ENCODE results near the gene HOXA3. TPM values are rescaled to one million over a fixed set of nuclear protein-coding genes. Genes with fewer than 3 reads are reported as not detected.

The HOXA3 gene
- total and polyA plus RNA-seq, 9 of the 15 experiments (the other 6 are each of a cell fraction or from before 2014, with no cell fraction given) = 0.04 to 0.13 TPM; not detected in 7

DNA sequence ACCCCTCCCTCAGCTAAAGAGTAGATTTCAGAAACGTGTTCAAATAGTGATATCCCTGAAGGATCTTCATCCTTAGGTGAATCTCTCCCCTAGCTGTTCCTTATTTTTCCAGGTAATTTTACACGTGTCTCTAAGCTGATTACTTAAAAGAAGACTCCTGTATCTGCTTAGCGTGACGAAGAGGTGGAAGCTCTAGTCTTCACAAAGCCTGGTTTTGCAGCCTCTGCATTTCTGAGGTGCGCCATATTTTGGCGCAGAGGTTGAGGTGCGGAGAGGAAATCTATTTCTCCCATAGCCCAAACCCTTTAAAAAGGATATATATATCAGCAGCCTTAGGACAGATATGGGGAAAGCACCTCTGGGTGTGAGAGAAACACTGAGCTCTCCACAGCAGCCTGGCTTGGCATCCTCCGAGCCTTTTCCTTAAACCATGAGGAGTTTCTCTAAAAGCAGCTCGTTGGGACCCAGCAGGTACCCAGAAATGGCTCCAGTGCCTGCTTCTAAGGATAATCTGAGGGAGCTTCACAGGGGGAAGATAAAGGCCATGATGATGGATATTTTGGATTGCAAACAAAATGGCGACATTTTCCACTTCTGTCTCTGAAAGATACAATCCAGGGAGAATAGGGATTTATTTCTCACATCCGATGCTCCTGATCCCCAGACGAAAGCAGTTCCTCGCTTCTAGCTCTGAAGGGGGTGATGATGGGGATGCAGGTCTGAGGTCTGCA is 46.9 kb downstream of the HOXA3 start:
- H3K4me3 ChIP-seq = no peak overlapping the region
- H3K4me2 ChIP-seq (ENCODE audit: insufficient read depth, low read length) = no peak overlapping the region
- H3K36me3 ChIP-seq (ENCODE audit: control insufficient read depth, insufficient read depth, low read length) = no peaks in the 10 kb centered on the region
- TF ChIP-seq MTA2 (IDR thresholded peaks at IDR 0.05; ENCODE audit: low read depth) (no peak), ZNF644 (tag; IDR thresholded peaks at IDR 0.05; ENCODE audit: low read depth) (no peak), COPS2 (conservative IDR thresholded peaks at IDR 0.05) (no peak), EGR1 (conservative IDR thresholded peaks at IDR 0.05) (no peak), HMG20A (CRISPR knock-in tag; conservative IDR thresholded peaks at IDR 0.05) (no peak)
- TF ChIP-seq, protein P1, sequence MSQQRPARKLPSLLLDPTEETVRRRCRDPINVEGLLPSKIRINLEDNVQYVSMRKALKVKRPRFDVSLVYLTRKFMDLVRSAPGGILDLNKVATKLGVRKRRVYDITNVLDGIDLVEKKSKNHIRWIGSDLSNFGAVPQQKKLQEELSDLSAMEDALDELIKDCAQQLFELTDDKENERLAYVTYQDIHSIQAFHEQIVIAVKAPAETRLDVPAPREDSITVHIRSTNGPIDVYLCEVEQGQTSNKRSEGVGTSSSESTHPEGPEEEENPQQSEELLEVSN (IDR thresholded peaks at IDR 0.05; ENCODE audit: borderline replicate concordance in 1 of 2, extremely low read depth in 1 of 2, insufficient read depth in 1 of 2, insufficient read length in 1 of 2, low read depth in 1 of 2, low read length in 1 of 2, poor library complexity in 1 of 2, severe bottlenecking in 1 of 2) = no peak
- FAIRE-seq (no peak), DNase-seq (ENCODE audit: extremely low read depth in 1 of 4, low spot score in 3 of 4) (no peak), ATAC-seq (no peak)
- ChIA-PET CTCF (ENCODE audit: low intra/inter-chr PET ratio) (no interaction called here), POLR2A (interaction anchor here (0.7 kb wide), 1 partner anchor 21 kb away, joined by 3 read pairs; no protein-coding TSS in a partner anchor)
- BruUV-seq (replicated peaks) = no TSS peak
- intact Hi-C loops (cut with micrococcal nuclease) = no loop called here
- in situ Hi-C loops (cut with MboI) = no loop called here
- H3K27ac ChIP-seq (ENCODE audit: extremely low read depth, low read depth, low read length) = no peak overlapping the region
- H3K79me2 ChIP-seq (ENCODE audit: control insufficient read depth, insufficient read depth, low read length) = no peaks in the 10 kb centered on the region
- H3K4me1 ChIP-seq (replicated peaks in 1 of 2; ENCODE audit: control insufficient read depth in 2 of 2, insufficient read depth in 2 of 2, low read length in 2 of 2) = peaks cover 0 to 14% of the 10 kb centered on the region in 2 experiments; a peak in 2 of 5 replicates
- 2% methylated on average over 13 of the region's 13 CpGs for WGBS (ENCODE audit: insufficient coverage, low coverage, missing lambda C conversion rate)
- peaks cover 67 to 78% of the 10 kb centered on the region in 2 experiments for H3K27me3 ChIP-seq (ENCODE audit: control insufficient read depth in 2 of 2, insufficient read depth in 2 of 2, low read length in 2 of 2)
- no peaks in the 10 kb centered on the region for H3K9me3 ChIP-seq (replicated peaks; ENCODE audit: control insufficient read depth, insufficient read depth, low read depth, low read length)
- H3K9ac ChIP-seq (ENCODE audit: insufficient read depth in 1 of 2, low read depth in 2 of 2, low read length in 2 of 2) = no peak overlapping the region
- H4K20me1 ChIP-seq (replicated peaks; ENCODE audit: control insufficient read depth, insufficient read depth, low read length) = no peaks in the 10 kb centered on the region
- H3K9me1 ChIP-seq (ENCODE audit: control insufficient read depth, insufficient read depth, low read length) = no peaks in the 10 kb centered on the region
- no peak overlapping the region for H2AFZ ChIP-seq (ENCODE audit: low read depth, low read length)

Data from K562 (cell line).